GM10248 (cell line): ENCODE results near the gene IGLL5.

Experiments used
- CTCF ChIA-PET: fragments of 300-600 bp; sonication (Branson Sonifier 250); formaldehyde crosslinking; extraction: SDS; loops from one replicate; lab custom pipeline; 2021; ENCODE audit warnings: antibody characterized with exemption; lab: Yijun Ruan, JAX
- POLR2A ChIA-PET: fragments of 350-650 bp; sonication (Branson Sonifier 250); formaldehyde crosslinking; extraction: SDS; loops from one replicate; lab custom pipeline; 2020; ENCODE audit warnings: antibody characterized with exemption; lab: Yijun Ruan, JAX
- DNase-seq: peaks from one replicate; pipeline ENCODE4 v3.0.0; 2012; ENCODE audit errors: extremely low spot score
- CTCF ChIP-seq: IDR thresholded peaks from 2 replicates; pipeline ENCODE4 v1.5.1; 2012; ENCODE audit warnings: mild to moderate bottlenecking, low read depth; ENCODE audit errors: extremely low read depth, missing control alignments, control extremely low read depth

IGLL5 gene

GRCh38 chr22:22888571-22889353 is 1.1 kb downstream of the IGLL5 start:
- DNase-seq: no peak
- CTCF ChIA-PET: interaction anchor here (1.2 to 6.8 kb wide), 5 partner anchors 40 to 118 kb away, joined by 3 to 55 read pairs (median 4); no protein-coding TSS in a partner anchor
- POLR2A ChIA-PET: no interaction called here
- TF ChIP-seq CTCF: no peak

GRCh38 chr22:22890085-22890484 is 2.5 kb downstream of the IGLL5 start:
- no peak for TF ChIP-seq CTCF
- ChIA-PET POLR2A (no interaction called here), CTCF (interaction anchor here (0.6 to 1.5 kb wide), 3 partner anchors 41 to 102 kb away, joined by 3 to 5 read pairs (median 4); no protein-coding TSS in a partner anchor)
- no peak for DNase-seq

- ChIA-PET POLR2A (no interaction called here), CTCF (no interaction called here)
- no peak for TF ChIP-seq CTCF
- DNase-seq: no peak
Measured at GRCh38 chr22:22891139-22891621, 3.6 kb downstream of the IGLL5 start.

GRCh38 chr22:22892096-22893052 is 4.8 kb downstream of the IGLL5 start:
- CTCF ChIA-PET: interaction anchor here (1.0 to 6.9 kb wide), 3 partner anchors 9 to 62 kb away, joined by 3 to 45 read pairs (median 3); no protein-coding TSS in a partner anchor
- DNase-seq: no peak
- TF ChIP-seq CTCF: no peak
- POLR2A ChIA-PET: no interaction called here

GRCh38 chr22:22893077-22893805 is 5.6 kb downstream of the IGLL5 start:
- ChIA-PET CTCF (interaction anchor here (1.0 to 6.9 kb wide), 3 partner anchors 10 to 61 kb away, joined by 3 to 45 read pairs (median 3); no protein-coding TSS in a partner anchor), POLR2A (no interaction called here)
- no peak for TF ChIP-seq CTCF
- no peak for DNase-seq
